HG03103 (cell line): ENCODE measurements around the gene MCOLN2.
"Not testable (repeated sequence)": the region's sequence is repeated elsewhere in the genome, so short reads cannot be mapped to it uniquely, and the experiment has no call there.

Experiments used
- ATAC-seq: cut with Tn5 transposase; IDR thresholded peaks from one replicate; pipeline ENCODE4 v1.9.1; 2021; ENCODE audit warnings: low read depth; ENCODE audit not compliant: unreplicated experiment

The MCOLN2 gene

DNA sequence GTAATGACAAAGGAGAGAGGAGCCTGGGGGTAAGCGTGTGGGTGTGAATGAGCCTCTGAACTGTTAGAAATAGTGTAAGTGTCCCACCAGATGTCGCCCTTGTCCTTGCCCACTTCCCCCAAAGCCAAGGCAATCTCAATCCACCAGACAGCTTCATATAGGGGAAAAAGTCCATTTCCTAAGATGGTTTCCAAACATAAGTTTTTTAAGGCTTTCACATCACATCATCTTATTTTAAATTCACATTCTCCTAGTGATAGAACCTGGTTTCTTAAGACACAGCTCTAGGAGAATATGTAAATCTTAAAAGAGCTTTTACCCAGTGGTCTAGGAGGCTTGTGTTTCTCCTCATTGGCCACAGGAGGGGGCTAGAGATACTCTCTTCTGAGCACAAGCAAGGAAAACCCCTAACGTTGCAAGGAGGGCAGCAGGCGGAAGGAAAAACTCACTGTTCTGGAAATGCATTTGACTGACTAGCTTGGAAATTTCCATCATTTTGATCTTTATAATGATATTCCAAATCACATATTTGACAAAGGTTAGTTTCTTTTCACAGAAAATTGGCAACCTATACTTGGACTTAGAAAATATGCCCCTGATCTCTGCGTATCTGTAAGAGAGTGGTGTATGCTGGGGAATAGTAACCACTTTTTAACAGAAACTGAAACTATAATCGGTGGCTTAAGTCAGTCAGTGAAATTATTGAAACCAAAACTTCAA lies 52.0 kb downstream of the MCOLN2 start:
- ATAC-seq = peak; percentile 78

DNA sequence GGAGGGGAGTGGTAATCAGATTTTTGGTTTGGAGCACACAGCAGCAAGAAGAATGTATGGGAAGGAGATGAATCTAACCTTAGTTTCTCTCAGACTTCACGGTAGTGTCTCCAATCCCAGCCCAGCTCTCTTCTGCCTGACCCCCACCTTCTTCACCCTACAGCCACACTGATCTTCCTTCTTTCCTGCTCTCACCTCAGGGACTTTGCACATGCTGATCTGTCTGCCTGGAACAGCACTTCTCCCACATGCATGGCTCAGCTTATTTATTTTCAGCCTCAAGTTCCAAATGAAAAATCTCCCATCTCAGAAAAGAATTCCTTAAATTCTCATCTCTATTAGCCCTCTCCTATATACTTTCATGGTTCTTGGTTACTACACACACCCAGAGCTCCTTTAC lies 55.1 kb downstream of the MCOLN2 start:
- ATAC-seq = no peak

DNA sequence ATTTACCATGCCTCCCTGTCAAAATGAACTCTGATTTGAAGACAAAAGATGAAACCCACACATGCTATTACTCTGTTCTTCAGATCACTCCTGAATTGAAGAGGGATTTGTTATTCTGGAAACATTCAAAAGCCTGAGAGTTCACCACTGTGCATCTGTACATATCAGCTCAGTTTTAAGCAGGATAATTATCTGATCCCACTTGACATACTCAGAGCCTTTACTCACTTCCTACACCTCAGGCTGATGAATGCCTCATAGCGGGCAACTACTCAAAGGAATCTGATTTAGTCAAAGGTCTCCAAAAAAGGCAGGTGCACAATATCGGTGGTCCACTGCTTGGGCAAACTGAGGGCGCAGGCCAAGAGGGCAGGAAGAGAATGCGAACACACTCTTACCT lies 56.4 kb downstream of the MCOLN2 start:
- ATAC-seq = no peak

DNA sequence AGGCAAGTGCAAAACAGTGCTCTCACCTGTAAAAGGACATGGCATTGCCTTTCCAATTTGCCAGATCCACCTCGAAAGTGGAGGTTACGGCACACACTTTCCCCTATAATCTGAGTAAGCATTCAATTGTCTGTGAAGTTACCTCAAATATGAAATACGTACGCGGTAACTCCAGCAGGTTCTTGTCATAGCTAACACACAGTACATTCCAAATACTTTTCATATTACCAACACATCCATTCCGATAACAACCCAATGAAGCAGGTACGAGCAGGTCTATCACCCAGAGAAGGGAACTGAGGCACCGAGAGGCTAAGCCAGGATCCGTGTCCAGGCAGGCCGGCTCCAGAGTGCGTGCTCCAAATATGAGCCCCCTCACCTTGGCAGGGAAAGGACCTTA lies 57.2 kb downstream of the MCOLN2 start:
- ATAC-seq = no peak

DNA sequence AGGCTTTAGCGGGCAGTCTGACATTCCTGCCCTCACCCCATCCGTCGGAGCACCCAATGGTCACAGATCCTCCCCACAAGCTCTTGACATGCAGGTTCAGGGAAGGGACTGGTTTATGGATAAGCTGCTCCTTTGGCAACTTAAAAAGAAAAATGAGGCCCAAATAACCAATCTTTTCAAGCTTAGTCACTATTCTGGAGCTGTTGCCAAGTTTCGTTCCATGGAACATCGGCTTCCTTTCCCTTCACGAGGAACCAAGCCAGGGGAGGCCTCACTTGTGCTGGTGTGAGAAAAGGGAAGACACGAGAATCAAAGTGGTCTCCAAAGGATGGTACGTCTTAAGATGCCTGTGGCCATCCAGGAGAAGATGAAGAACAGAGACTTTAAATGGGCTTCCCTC lies 57.8 kb downstream of the MCOLN2 start:
- ATAC-seq = no peak

DNA sequence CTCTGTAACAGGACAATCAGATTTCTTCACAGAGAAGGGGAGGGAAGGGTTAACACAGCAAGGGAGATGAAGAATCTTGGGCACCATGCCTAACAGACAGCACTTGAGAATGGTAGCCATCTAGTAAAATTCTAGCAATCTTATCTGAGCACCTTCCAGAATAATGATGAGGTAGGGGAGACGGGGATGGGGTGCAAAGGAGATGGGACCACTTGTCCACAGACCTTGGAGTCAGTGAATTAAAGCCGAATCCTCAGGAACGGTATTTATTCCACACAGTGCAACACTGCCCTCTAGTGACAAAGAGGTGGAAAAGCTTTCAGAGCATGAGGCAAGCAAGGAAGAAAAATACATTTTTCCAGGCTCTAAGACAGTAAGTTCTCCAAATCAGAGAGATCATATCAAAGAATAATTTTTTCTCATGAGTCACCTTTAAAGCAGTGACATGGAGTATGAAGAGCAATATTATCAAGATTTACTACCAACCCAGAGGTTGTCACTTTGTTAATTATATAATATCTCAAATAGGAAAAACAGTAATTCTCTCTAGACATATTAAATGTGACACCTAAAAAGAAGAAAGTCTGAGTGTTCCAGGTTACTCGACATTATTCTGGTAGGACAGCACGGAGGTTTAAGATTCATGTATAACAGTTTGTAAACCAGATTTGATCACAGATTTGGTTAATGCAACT lies 60.6 kb downstream of the MCOLN2 start:
- ATAC-seq = no peak

DNA sequence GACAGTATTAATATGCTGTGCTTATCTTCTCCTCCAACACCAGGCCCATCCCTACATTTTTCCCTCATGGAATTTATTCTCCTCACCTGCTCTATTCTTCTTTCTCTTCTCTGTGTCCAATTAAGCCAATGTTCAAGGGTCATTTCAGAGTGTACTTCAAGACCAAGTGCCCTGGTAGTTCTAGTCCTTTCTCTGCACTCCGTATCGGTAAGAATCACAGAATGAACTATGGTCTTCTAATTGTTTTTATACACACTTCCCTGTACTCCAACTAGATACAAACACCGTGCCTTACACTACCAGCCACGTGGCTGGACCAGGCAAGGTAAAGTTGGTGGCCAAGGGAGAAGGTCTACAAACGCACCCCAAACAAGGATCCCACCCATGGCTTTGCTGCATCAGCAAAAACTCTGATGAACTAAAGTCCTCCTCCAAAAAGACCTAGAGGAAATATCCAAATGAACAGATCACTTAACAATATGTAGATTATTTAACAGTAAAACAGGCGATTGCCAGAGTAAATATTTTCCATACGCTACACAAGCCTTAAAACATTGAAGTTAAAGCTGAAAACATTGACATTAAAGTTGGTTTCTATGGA lies 63.8 kb downstream of the MCOLN2 start:
- no peak for ATAC-seq

DNA sequence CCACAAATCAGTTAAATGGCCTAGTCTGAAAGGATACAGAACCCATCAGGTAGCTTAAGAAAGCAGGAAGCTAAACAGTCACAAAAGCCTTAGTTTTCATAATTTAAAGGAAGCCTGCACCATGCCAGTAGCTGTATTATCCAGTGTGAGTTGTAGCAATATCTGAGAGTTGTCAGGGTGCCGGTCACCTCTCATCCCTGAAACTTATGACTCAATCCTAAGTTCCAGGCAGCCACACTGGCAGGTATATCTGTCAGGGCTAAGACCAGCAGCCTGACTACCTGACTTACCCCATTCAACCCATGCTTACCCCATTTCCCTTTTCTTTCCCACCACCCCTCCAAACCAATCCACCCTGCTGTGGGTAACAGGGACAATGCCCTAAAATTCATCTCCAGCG lies 66.1 kb downstream of the MCOLN2 start:
- no peak for ATAC-seq

DNA sequence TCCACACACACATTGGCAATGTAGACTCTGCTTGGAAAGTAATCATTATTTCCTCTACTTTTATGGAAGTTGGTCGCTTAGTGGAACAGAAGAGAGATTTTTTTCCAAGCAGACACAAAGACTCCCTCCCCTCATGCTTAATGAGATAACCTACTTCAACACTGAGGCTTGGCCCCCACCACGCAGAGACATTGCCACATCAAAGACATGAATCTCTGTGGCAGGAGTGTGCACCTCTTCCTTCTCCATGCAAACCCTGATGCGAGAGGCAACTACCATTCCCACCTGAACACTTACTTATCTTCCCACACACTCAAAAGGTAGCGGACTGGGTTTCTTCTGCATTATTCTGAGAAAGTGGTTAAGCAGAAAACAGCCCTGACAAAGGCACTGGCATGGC lies 66.6 kb downstream of the MCOLN2 start:
- no peak for ATAC-seq

DNA sequence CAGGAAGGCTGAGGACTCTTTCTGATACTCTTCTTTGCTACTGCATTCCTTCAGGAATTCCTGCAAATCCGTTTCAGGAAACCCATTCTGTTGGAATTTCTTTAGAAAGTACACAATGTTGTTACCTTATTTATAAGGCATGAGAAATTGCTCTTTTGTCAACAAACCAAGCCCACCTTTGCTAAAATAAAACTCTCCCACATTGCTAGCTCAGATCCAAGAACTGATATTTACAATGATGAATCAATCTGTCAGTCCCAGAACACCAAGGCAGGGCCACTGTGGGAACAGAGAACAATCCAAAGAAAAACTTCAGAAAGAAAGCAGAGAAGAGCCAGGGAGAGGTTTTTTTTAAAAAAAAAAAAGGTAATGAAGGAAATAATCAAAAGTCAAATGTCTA lies 67.3 kb downstream of the MCOLN2 start:
- no peak for ATAC-seq

DNA sequence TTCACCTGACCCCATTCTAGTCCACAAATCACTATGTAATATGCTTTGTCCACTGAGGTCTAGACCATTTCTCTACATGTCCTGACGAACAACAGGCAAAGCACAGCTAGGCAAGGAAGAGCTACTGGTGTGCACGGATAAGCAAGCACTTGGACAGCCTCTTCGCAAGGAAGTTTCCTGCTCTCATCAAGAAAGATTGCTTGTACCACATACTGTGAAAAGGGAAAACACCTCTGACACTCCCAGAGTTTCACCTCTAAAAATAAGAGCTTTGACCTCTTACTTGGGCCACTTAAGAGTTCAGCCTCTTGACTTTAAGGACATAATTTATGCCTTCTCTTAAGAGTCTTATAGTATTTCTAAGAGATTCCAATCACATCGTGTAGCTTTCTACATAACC lies 67.9 kb downstream of the MCOLN2 start:
- no peak for ATAC-seq

DNA sequence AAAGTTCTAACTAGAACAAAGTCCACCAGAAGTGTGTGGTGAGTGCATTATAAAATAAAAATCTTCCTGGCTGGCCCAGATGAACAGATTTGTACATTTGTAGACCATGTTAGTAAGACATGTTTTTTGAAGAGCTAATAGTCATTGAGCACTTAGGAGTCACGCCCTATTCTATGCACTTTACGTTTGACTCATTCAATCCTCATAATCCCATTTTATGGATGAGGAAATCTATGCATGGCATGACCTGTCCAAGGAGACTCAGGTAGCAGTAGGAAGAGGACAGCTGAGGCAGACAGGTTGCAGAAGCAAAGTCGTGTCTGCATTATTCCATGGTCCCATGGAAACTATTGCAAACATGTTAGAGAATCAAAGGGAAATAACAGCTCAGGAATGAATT lies 73.6 kb downstream of the MCOLN2 start:
- no peak for ATAC-seq

DNA sequence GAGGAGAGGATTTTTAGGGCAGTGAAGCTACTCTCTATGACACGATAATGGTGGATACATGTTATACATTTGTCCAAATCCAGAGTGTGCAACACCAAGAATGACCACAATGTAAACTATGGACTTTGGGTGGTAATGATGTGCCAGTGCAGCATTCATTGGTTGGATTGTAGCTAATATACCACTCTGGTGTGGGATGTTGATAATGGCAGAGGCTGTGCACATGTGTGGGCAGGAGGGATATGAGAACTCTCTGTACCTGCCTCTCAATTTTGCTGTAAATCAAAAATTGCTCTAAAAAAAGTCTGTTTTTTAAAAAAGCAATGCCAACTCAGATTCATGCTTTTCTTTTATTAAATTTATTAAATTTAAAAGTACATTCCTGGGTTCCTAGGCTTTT lies 76.8 kb downstream of the MCOLN2 start:
- ATAC-seq = no peak

DNA sequence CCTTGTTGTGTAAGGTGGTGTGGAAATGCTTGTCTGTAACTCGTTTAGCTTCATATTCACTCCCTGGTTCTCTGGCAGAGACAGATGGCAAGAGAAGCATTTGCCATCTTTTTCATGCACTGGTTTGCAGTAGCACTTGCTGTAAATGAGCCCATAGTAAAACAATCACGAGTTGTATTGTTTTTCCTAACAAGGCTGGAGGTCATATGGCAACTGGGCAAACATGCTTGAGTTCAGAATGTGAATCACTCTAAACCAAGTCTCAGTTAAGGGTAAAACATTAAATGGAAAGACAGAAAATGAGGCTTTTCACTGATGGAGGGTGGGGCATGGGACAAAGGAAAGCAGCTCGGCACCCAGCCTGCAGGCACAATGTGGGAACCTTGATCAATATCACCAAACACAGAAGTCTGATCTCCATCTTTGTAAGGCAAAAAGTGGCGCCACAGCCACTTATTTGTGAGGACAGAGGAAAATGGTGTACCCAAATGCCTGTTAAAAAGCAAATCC lies 77.4 kb downstream of the MCOLN2 start:
- ATAC-seq = no peak

DNA sequence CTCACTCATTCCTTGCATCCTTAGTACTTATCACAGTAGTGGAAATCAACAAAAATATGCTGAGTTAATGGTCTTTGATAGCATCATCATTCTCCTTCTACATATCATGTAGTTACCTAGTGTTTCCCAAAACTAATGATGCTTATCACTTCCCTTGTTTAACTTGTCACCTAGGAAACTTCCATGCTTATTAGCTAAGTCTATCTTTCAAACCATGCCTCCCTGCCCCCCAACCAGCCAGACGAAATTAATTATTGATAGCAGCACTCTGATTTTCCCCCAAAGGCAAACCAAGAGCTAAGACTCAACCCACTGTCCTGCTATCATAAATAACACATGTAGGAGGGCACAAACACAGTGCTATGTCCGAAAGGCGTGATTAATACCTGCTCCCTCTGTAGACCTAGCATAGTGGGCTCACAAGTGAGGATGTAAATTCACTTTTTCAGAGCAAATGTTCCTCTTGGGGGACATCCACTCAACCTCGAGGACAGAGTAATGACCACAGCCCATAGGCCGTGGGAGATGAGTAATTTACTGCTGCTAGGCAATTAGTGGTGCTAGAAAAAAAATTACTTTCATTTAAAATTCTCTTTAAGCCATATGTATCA lies 78.1 kb downstream of the MCOLN2 start:
- ATAC-seq = no peak

DNA sequence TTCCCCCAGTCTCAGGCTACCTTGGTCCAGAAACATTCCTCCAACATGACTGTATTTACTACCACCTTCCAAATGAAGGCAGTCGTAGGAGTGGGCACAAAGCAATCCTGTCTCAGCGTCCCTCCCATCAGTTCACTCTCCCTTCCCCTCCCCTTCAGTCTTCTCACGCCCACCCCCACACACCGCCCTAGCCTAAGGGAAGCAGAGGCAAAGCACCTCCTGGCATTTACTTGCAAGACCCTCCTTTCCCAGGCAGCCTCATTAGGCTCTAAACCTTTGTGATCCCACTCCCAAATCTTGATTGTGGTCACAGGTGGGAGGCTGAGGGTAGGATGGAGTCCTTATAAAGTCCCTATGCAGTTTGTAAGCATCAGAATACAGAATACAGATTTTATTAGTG lies 80.0 kb downstream of the MCOLN2 start:
- ATAC-seq = no peak

DNA sequence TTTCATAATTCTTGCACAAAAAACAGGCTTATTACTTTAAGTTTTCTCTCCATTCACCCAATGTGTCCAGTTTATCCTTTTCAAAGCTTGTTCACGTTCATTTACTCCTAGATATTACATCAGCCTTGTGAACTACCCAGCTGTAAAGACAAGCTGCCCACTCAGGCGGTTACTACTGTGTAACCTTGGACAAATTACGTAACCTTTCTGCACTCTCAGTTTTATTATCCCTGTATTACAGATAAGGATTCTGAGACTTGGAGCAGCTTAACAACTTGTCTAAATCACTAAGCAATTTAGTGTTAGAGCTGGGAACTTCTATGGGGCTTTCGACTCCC lies 83.4 kb downstream of the MCOLN2 start:
- no peak for ATAC-seq

DNA sequence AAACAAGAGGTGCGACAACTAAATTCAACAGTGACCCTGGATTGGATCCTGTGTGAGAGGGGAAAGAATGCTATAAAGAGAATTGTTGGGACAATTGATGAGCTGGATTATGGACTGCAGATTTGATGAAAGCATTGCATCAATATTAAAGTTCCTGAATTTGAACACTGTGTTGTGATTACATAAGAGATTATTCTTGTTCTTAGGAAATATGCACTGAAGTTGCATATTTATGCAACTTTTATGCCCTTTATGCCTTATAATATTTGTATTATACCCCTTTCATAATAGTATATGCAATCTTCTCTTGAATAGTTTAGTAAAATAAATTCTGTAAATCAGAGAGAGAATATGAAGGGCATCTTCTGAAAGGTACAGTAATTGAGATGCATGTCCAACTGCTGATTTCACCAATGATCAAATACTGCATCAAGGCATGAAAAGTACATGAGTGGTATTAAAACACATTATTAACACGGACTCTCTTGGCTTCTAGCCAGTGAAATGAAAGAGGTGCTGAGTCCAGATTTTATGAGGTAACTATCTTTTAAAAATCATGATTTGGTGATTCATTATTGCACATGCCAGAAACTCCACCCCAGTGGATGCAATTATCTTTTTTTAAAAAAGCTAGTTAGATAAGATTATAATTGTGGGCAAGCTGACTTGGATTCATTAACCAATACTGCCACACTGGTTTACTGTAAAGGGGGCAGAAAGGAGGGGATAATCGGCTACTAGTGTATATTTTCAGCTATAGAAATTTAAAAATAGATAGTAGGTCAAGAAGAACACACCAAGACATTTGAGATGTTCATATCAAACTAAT lies 84.0 kb downstream of the MCOLN2 start:
- no peak for ATAC-seq

DNA sequence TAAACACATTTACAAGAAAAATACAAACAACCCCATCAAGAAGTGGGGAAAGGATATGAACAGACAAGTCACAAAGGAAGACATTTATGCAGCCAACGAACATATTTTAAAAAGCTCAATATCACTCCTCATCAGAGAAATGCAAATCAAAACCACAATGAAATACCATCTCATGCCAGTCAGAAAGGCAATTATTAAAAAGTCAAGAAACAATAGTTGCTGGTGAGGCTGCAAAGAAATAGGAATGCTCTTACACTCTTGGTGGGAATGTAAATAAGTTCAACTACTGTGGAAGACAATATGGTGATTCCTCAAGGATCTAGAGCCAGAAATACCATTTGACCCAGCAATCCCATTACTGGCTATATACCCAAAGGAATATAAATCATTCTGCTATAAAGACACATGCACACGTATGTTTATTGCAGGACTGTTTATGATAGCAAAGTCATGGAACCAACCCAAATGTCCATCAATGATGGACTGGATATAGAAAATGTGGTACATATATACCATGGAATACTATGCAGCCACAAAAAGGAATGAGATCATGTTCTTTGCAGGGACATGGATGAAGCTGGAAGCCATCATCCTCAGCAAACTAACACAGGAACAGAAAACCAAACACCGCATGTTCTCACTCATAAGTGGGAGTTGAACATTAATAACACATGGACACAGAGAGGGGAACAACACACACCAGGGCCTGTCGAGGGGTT lies 88.0 kb downstream of the MCOLN2 start:
- ATAC-seq = not testable (repeated sequence)
